HG02885 (cell line): ENCODE measurements around the gene CLBA1.

Source experiments
- ATAC-seq: cut with Tn5 transposase; IDR thresholded peaks from one replicate; pipeline ENCODE4 v1.9.1; 2021; ENCODE audit warnings: mild to moderate bottlenecking; ENCODE audit not compliant: unreplicated experiment, poor library complexity

CLBA1 gene

GRCh38 chr14:104967386-104968152 is 18.0 kb upstream of the CLBA1 start:
- no peak for ATAC-seq

- ATAC-seq, result no peak
Measured at GRCh38 chr14:104968153-104968527, 17.4 kb upstream of the CLBA1 start.

GRCh38 chr14:104968541-104969401 is 16.8 kb upstream of the CLBA1 start:
- no peak for ATAC-seq

GRCh38 chr14:104969741-104970230 is 15.8 kb upstream of the CLBA1 start:
- no peak for ATAC-seq

GRCh38 chr14:104970231-104971068 is 15.1 kb upstream of the CLBA1 start:
- ATAC-seq, result no peak

- no peak for ATAC-seq
Measured at GRCh38 chr14:104971447-104972240, 13.9 kb upstream of the CLBA1 start.

- ATAC-seq, result no peak
Measured at GRCh38 chr14:104972301-104973134, 13.1 kb upstream of the CLBA1 start.

GRCh38 chr14:104973135-104973384 is 12.5 kb upstream of the CLBA1 start:
- ATAC-seq, result no peak

GRCh38 chr14:104973385-104974145 is 12.0 kb upstream of the CLBA1 start:
- no peak for ATAC-seq

- no peak for ATAC-seq
Measured at GRCh38 chr14:104974146-104974541, 11.4 kb upstream of the CLBA1 start.

- no peak for ATAC-seq
Measured at GRCh38 chr14:104974665-104975390, 10.8 kb upstream of the CLBA1 start.

- no peak for ATAC-seq
Measured at GRCh38 chr14:104975481-104976197, 9.9 kb upstream of the CLBA1 start.

GRCh38 chr14:104976198-104977007 is 9.2 kb upstream of the CLBA1 start:
- ATAC-seq, result peak; percentile 58

- ATAC-seq, result no peak
Measured at GRCh38 chr14:104977008-104977680, 8.4 kb upstream of the CLBA1 start.

- no peak for ATAC-seq
Measured at GRCh38 chr14:104977681-104978653, 7.6 kb upstream of the CLBA1 start, which contains the start of gene AHNAK2. Gene AHNAK2 (minus strand): TSS chr14:104978374. CDS start chr14:104978237, 137 bp downstream.
